Osteoblast (primary cell): Measurements from ENCODE around the gene EMB. TPM values are rescaled to one million over a fixed set of nuclear protein-coding genes. Genes with fewer than 3 reads are reported as not detected.
"Not testable (repeated sequence)": the region's sequence is repeated elsewhere in the genome, so short reads cannot be mapped to it uniquely, and the experiment has no call there.

Experiments
- DNase-seq: peaks from one replicate; pipeline ENCODE4 v3.0.0; 2011; ENCODE audit warnings: low spot score, mixed read lengths; ENCODE audit not compliant: insufficient read length; ENCODE audit errors: missing footprints
- H2AFZ ChIP-seq: 2 replicates; pipeline ENCODE4 v1.6.0; 2011; ENCODE audit warnings: mild to moderate bottlenecking, low read length
- H3K27ac ChIP-seq: 2 replicates; pipeline ENCODE4 v1.5.1; 2011; ENCODE audit warnings: mild to moderate bottlenecking, low read depth, low read length, moderate library complexity
- H3K27me3 ChIP-seq: 2 replicates; pipeline ENCODE4 v1.6.0; 2012; ENCODE audit warnings: mild to moderate bottlenecking, control low read depth, inconsistent platforms, low read length, moderate library complexity; ENCODE audit not compliant: insufficient read depth
- H3K36me3 ChIP-seq: 2 replicates; pipeline ENCODE4 v1.5.1; 2011; ENCODE audit warnings: mild to moderate bottlenecking, low read length, control low read depth, moderate library complexity; ENCODE audit not compliant: insufficient read depth
- H3K4me1 ChIP-seq: 2 replicates; pipeline ENCODE4 v1.5.1; 2011; ENCODE audit warnings: mild to moderate bottlenecking, low read length, control low read depth, moderate library complexity; ENCODE audit not compliant: insufficient read depth
- H3K4me2 ChIP-seq: 2 replicates; pipeline ENCODE4 v1.6.0; 2011; ENCODE audit warnings: mild to moderate bottlenecking, low read length; ENCODE audit not compliant: insufficient read depth
- H3K4me3 ChIP-seq: fragments of 200-600 bp; sonication (generic); 3 replicates; pipeline ENCODE4 v1.5.1; 2012; ENCODE audit warnings: mild to moderate bottlenecking, low read length, inconsistent platforms; ENCODE audit not compliant: insufficient read depth
- H3K79me2 ChIP-seq: 2 replicates; pipeline ENCODE4 v1.6.0; 2012; ENCODE audit warnings: mild to moderate bottlenecking, low read length, control low read depth, inconsistent platforms; ENCODE audit not compliant: insufficient read depth
- H3K9me3 ChIP-seq: 2 replicates; pipeline ENCODE4 v1.5.1; 2011; ENCODE audit warnings: low read depth, low read length, control low read depth
- H4K20me1 ChIP-seq: 2 replicates; pipeline ENCODE4 v1.6.0; 2012; ENCODE audit warnings: mild to moderate bottlenecking, low read length, control low read depth; ENCODE audit not compliant: insufficient read depth
- total RNA-seq: library from RNA; depleted of rRNA; stranded (reverse); fragments of >200 nt; gene quantifications from 2 replicates; pipeline ENCODE4 v1.2.3, GENCODE V29; 2012
- TF ChIP-seq, protein P1 (sequence below): IDR thresholded peaks from 2 replicates; pipeline ENCODE4 v1.5.1; 2011; ENCODE audit warnings: mild to moderate bottlenecking, low read depth, low read length, moderate library complexity; ENCODE audit errors: extremely low read depth

The EMB gene
- total RNA-seq, 1 donor = 14.5 TPM

DNA sequence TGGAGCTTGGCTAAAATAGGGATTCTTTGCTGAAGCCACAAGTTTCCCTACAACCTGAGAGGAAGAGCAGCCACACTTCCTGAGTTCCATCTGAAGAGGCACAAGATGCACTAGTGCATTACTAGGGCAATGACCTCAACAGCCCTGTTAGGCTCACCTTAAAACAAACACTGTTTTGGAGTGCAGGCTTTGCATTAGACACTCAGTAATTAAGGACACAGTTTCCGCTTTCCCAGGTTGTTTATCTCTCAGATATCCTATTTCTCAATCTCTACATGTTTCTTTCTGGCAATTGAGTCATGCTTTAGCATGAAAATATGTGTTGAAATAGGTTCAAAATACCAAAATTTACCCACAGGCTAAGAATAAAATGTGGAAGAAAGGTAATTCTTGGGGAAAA lies 34.2 kb downstream of the EMB start:
- Histone ChIP-seq H4K20me1 (no peaks in the 10 kb centered on the region), H3K27ac (no peak overlapping the region), H3K4me2 (no peak overlapping the region), H3K9me3 (no peaks in the 10 kb centered on the region), H2AFZ (no peak overlapping the region), H3K79me2 (no peaks in the 10 kb centered on the region), H3K4me3 (no peak overlapping the region), H3K36me3 (no peaks in the 10 kb centered on the region), H3K4me1 (peaks cover 3% of the 10 kb centered on the region), H3K27me3 (no peaks in the 10 kb centered on the region)
- no peak for DNase-seq
- TF ChIP-seq, protein P1, sequence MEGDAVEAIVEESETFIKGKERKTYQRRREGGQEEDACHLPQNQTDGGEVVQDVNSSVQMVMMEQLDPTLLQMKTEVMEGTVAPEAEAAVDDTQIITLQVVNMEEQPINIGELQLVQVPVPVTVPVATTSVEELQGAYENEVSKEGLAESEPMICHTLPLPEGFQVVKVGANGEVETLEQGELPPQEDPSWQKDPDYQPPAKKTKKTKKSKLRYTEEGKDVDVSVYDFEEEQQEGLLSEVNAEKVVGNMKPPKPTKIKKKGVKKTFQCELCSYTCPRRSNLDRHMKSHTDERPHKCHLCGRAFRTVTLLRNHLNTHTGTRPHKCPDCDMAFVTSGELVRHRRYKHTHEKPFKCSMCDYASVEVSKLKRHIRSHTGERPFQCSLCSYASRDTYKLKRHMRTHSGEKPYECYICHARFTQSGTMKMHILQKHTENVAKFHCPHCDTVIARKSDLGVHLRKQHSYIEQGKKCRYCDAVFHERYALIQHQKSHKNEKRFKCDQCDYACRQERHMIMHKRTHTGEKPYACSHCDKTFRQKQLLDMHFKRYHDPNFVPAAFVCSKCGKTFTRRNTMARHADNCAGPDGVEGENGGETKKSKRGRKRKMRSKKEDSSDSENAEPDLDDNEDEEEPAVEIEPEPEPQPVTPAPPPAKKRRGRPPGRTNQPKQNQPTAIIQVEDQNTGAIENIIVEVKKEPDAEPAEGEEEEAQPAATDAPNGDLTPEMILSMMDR = no peak

DNA sequence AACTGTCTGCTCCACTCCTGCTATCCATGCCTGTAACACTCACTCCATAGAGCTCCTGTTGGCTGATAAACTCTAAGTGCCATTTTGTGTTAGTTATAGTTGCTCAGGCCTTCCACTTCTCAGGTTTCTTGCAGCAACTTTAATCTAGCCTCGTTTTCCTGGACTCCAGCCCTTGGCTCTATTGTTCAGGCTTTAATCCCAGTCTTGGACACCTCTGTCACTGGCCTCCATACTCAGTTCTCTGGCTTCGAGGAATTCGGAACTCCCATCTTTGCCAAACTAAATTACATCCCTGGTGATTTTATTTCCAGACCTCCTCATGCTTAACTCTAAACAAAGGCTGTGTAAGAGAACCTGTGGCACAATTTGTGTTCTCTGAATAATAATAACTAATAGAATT lies 39.8 kb downstream of the EMB start:
- H3K27ac ChIP-seq = no peak overlapping the region
- H4K20me1 ChIP-seq = no peaks in the 10 kb centered on the region
- DNase-seq = no peak
- no peaks in the 10 kb centered on the region for H3K36me3 ChIP-seq
- no peaks in the 10 kb centered on the region for H3K27me3 ChIP-seq
- no peaks in the 10 kb centered on the region for H3K4me1 ChIP-seq
- no peak overlapping the region for H3K4me3 ChIP-seq
- H3K79me2 ChIP-seq = no peaks in the 10 kb centered on the region
- H3K9me3 ChIP-seq = no peaks in the 10 kb centered on the region
- TF ChIP-seq, protein P1 = no peak
- H3K4me2 ChIP-seq = no peak overlapping the region
- H2AFZ ChIP-seq = no peak overlapping the region

GRCh38 chr5:50393925-50394609 lies 47.0 kb downstream of the EMB start:
- H3K79me2 ChIP-seq, H3K27ac ChIP-seq, H4K20me1 ChIP-seq, H3K36me3 ChIP-seq, H3K27me3 ChIP-seq, H3K4me1 ChIP-seq, H3K9me3 ChIP-seq, H3K4me3 ChIP-seq, H2AFZ ChIP-seq: not testable (repeated sequence)
- DNase-seq = peak; percentile 4
- H3K4me2 ChIP-seq = peak overlapping the region; percentile 20

DNA sequence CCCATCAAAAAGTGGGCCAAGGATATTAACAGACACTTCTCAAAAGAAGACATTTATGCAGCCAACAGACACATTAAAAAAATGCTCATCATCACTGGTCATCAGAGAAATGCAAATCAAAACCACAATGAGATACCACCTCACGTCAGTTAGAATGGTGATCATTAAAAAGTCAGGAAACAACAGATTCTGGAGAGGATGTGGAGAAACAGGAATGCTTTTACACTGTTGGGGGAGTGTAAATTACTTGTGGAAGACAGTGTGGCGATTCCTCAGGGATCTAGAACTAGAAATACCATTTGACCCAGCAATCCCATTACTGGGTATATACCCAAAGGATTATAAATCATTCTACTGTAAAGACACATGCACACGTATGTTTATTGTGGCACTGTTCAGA lies 48.8 kb downstream of the EMB start:
- not testable (repeated sequence) for H3K79me2 ChIP-seq, H3K27me3 ChIP-seq, H2AFZ ChIP-seq, H3K4me2 ChIP-seq, H3K27ac ChIP-seq, DNase-seq, H4K20me1 ChIP-seq, H3K36me3 ChIP-seq, H3K9me3 ChIP-seq, H3K4me3 ChIP-seq, H3K4me1 ChIP-seq

DNA sequence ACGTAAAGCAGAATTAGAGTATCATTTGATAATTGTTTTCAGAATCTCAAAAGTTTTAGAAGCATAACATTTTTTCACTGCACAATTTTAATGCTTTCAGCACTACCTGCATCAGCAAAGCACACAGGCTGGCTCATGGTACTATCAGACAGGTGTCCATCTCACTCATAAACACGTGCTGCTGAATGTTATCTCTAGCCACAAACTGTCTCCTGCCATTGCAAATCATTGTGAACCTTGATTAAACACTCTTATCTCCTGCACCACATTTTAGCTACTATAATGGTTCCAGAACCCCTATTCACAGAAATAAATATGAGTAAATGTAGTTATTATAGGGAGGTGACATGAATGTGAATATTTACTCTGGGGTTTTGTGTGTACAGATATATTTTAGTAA lies 56.7 kb downstream of the EMB start:
- H3K27ac ChIP-seq, H3K4me2 ChIP-seq, H3K4me1 ChIP-seq, H3K79me2 ChIP-seq, H3K36me3 ChIP-seq, DNase-seq, H3K4me3 ChIP-seq, H3K9me3 ChIP-seq, H3K27me3 ChIP-seq, H4K20me1 ChIP-seq, H2AFZ ChIP-seq: not testable (repeated sequence)

GRCh38 chr5:50376696-50377095 lies 64.4 kb downstream of the EMB start:
- not testable (repeated sequence) for H3K4me3 ChIP-seq, H2AFZ ChIP-seq, H3K9me3 ChIP-seq, H3K36me3 ChIP-seq, H3K79me2 ChIP-seq, H3K27ac ChIP-seq, DNase-seq, H3K4me1 ChIP-seq, H4K20me1 ChIP-seq, H3K4me2 ChIP-seq, H3K27me3 ChIP-seq

DNA sequence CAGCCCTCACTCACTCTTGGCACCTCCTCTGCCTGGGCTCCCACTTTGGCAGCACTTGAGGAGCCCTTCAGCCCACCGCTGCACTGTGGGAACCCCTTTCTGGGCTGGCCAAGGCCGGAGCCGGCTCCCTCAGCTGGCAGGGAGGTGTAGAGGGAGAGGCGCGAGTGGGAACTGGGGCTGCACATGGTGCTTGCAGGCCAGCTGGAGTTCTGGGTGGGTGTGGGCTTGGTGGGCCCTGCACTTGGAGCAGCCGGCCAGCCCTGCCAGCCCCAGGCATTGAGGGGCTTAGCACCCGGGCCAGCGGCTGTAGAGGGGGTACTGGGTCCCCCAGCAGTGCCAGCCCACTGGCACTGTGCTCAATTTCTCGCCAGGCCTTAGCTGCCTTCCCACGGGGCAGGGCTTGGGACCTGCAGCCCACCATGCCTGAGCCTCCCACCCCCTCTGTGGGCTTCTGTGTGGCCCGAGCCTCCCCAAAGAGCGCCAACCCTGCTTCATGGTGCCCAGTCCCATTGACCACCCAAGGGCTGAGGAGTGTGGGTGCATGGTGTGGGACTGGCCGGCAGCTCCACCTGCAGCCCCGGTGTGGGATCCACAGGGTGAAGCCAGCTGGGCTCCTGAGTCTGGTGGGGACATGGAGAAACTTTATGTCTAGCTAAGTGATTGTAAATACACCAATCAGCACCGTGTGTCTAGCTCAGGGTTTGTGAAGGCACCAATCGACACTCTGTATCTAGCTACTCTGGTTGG lies 71.6 kb downstream of the EMB start:
- H3K79me2 ChIP-seq, H3K27me3 ChIP-seq, H4K20me1 ChIP-seq, H3K4me1 ChIP-seq, DNase-seq, H3K4me3 ChIP-seq, H3K4me2 ChIP-seq, H3K27ac ChIP-seq, H2AFZ ChIP-seq, H3K36me3 ChIP-seq, H3K9me3 ChIP-seq: not testable (repeated sequence)
